ENCODE measurements around the gene GLRA2.

DNA sequence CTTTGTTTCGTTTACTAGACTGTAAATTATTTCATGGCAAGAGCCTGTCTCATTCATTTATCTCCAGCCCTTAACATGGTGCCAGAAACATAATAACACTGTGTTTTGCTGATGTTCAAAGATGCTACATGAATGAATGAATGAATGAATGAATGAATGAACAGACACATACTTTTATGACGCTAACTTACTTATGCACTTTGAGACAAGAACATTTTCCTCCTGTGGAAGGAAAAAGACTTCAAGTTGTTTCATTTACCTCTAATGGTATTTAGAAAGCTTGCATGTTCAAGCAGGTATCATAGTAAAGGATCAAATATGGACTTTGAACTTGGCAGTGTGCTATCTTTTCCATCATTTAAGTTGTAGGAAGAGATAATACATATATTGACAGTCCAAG, 131.6 kb downstream of the GLRA2 start:
- TF ChIP-seq POLR2A (IDR thresholded peaks at IDR 0.05; ENCODE audit: low read depth, low read length): no peak
- no peak for TF ChIP-seq SPI1 (IDR thresholded peaks at IDR 0.05; ENCODE audit: low read depth, low read length)
- no peak for TF ChIP-seq POLR2AphosphoS5 (IDR thresholded peaks at IDR 0.05; ENCODE audit: low read depth, low read length)
- TF ChIP-seq TAF1 (IDR thresholded peaks at IDR 0.05; ENCODE audit: low read depth, low read length): no peak
- TF ChIP-seq PAX5 (IDR thresholded peaks at IDR 0.05; ENCODE audit: insufficient read depth, low read length, severe bottlenecking): no peak

All from GM12891 (cell line).